Activated CD4-positive, alpha-beta T cell treated with anti-CD3 and anti-CD28 coated beads, Interleukin-2, amount 10 ng/mL, durations not matched to agents 24 days and 14 days (primary cell): ENCODE data around the gene OLFML2B. TPM values are rescaled to one million over a fixed set of nuclear protein-coding genes. Genes with fewer than 3 reads are reported as not detected.
"Not testable (repeated sequence)": the region's sequence is repeated elsewhere in the genome, so short reads cannot be mapped to it uniquely, and the experiment has no call there.

Source experiments
- DNase-seq: peaks from one replicate; pipeline ENCODE4 v3.0.0; 2022
- H3K27ac Mint-ChIP-seq: one replicate; pipeline ENCODE4 v1.8.0; 2022; ENCODE audit warnings: mild to moderate bottlenecking, mixed read lengths
- H3K27me3 Mint-ChIP-seq: one replicate; pipeline ENCODE4 v1.8.0; 2022; ENCODE audit warnings: mixed read lengths
- H3K36me3 Mint-ChIP-seq: one replicate; pipeline ENCODE4 v1.8.0; 2022; ENCODE audit warnings: low read depth, mild to moderate bottlenecking, mixed read lengths
- H3K4me1 Mint-ChIP-seq: one replicate; pipeline ENCODE4 v1.8.0; 2021; ENCODE audit warnings: mixed read lengths
- H3K4me3 Mint-ChIP-seq: one replicate; pipeline ENCODE4 v1.8.0; 2022; ENCODE audit warnings: mild to moderate bottlenecking, moderate library complexity, mixed read lengths
- H3K9me3 Mint-ChIP-seq: one replicate; pipeline ENCODE4 v1.8.0; 2021; ENCODE audit warnings: mixed read lengths
- intact Hi-C: fragments of 100-400 bp; cut with micrococcal nuclease; formaldehyde crosslinking; loops from one replicate; pipeline ENCODE4 v1.15.1; 2023
- total RNA-seq: library from RNA; stranded (reverse); gene quantifications from 2 replicates; pipeline ENCODE4 v1.2.3, GENCODE V29; 2022

Gene OLFML2B
- total RNA-seq = not detected in 2 replicates

- Mint-ChIP-seq H3K4me1 (peaks cover 11% of the 10 kb centered on the region), H3K36me3 (no peaks in the 10 kb centered on the region), H3K9me3 (no peaks in the 10 kb centered on the region), H3K4me3 (peak within 1 kb of the TSS; percentile 90), H3K27me3 (peaks cover 52% of the 10 kb centered on the region), H3K27ac (peak within 1 kb of the TSS; percentile 36)
- DNase-seq = peak; percentile 89
- intact Hi-C loops = loop anchor here (2.0 kb wide), 1 partner anchor 231 kb away; no protein-coding TSS in a partner anchor
These were observed at the start of gene OLFML2B for GRCh38 chr1:162023547-162024501. Gene OLFML2B, minus strand, starts transcription at chr1:162023869. Its CDS starts 439 bp downstream, at chr1:162023430.

- no peak for DNase-seq
- H3K4me1 Mint-ChIP-seq = peaks cover 10% of the 10 kb centered on the region
- no peaks in the 10 kb centered on the region for H3K9me3 Mint-ChIP-seq
- H3K4me3 Mint-ChIP-seq = no peak overlapping the region
- H3K27ac Mint-ChIP-seq = no peak overlapping the region
- intact Hi-C loops = no loop called here
- no peaks in the 10 kb centered on the region for H3K36me3 Mint-ChIP-seq
- peaks cover 67% of the 10 kb centered on the region for H3K27me3 Mint-ChIP-seq
These were observed 49.1 kb upstream of the OLFML2B start for GRCh38 chr1:162072740-162073139.

- Mint-ChIP-seq H3K9me3 (no peaks in the 10 kb centered on the region), H3K27me3 (peaks cover 59% of the 10 kb centered on the region), H3K4me1 (peaks cover 10% of the 10 kb centered on the region), H3K27ac (no peak overlapping the region), H3K4me3 (peak overlapping the region; percentile 8), H3K36me3 (no peaks in the 10 kb centered on the region)
- DNase-seq = no peak
- intact Hi-C loops = no loop called here
These were observed 47.2 kb upstream of the OLFML2B start for GRCh38 chr1:162070825-162071224.

- Mint-ChIP-seq H3K27ac (no peak overlapping the region), H3K9me3 (no peaks in the 10 kb centered on the region), H3K4me3 (peak overlapping the region; percentile 81), H3K4me1 (peaks cover 12% of the 10 kb centered on the region), H3K36me3 (no peaks in the 10 kb centered on the region), H3K27me3 (peaks cover 59% of the 10 kb centered on the region)
- intact Hi-C loops = no loop called here
- no peak for DNase-seq
These were observed 46.6 kb upstream of the OLFML2B start for GRCh38 chr1:162070094-162070748.

- intact Hi-C loops = no loop called here
- no peaks in the 10 kb centered on the region for H3K9me3 Mint-ChIP-seq
These were observed 45.8 kb upstream of the OLFML2B start, which contains the start of gene NOS1AP for GRCh38 chr1:162069334-162070093. Gene NOS1AP, plus strand, starts transcription at chr1:162069691. Its CDS starts 487 bp downstream, at chr1:162070178.

GRCh38 chr1:162068301-162068700, 44.6 kb upstream of the OLFML2B start:
- Mint-ChIP-seq H3K27me3 (peaks cover 63% of the 10 kb centered on the region), H3K4me1 (peaks cover 14% of the 10 kb centered on the region), H3K27ac (no peak overlapping the region), H3K9me3 (no peaks in the 10 kb centered on the region), H3K36me3 (no peaks in the 10 kb centered on the region), H3K4me3 (no peak overlapping the region)
- no peak for DNase-seq
- intact Hi-C loops = no loop called here

More at GRCh38 chr1:162069334-162070093, 45.8 kb upstream of the OLFML2B start, which contains the start of gene NOS1AP:
- H3K4me3 Mint-ChIP-seq = peak within 1 kb of the TSS; percentile 81
- H3K36me3 Mint-ChIP-seq = no peaks in the 10 kb centered on the region
- H3K4me1 Mint-ChIP-seq = peaks cover 14% of the 10 kb centered on the region
- peaks cover 63% of the 10 kb centered on the region for H3K27me3 Mint-ChIP-seq
- no peak within 1 kb of the TSS for H3K27ac Mint-ChIP-seq
- DNase-seq = peak; percentile 94

- Mint-ChIP-seq H3K36me3 (no peaks in the 10 kb centered on the region), H3K27me3 (peaks cover 65% of the 10 kb centered on the region), H3K4me1 (peaks cover 14% of the 10 kb centered on the region), H3K27ac (no peak overlapping the region), H3K9me3 (no peaks in the 10 kb centered on the region), H3K4me3 (no peak overlapping the region)
- DNase-seq = no peak
- intact Hi-C loops = no loop called here
These were observed 43.8 kb upstream of the OLFML2B start for GRCh38 chr1:162067466-162067865.

- H3K36me3 Mint-ChIP-seq, intact Hi-C loops, DNase-seq, H3K9me3 Mint-ChIP-seq, H3K4me3 Mint-ChIP-seq, H3K27ac Mint-ChIP-seq: not testable (repeated sequence)
- Mint-ChIP-seq H3K4me1 (peaks cover 14% of the 10 kb centered on the region), H3K27me3 (peaks cover 64% of the 10 kb centered on the region)
These were observed 43.2 kb upstream of the OLFML2B start for GRCh38 chr1:162066836-162067235.

GRCh38 chr1:162065016-162065415, 41.3 kb upstream of the OLFML2B start:
- Mint-ChIP-seq H3K36me3 (no peaks in the 10 kb centered on the region), H3K4me3 (no peak overlapping the region), H3K27me3 (peaks cover 51% of the 10 kb centered on the region), H3K27ac (no peak overlapping the region), H3K9me3 (no peaks in the 10 kb centered on the region), H3K4me1 (peaks cover 10% of the 10 kb centered on the region)
- DNase-seq = no peak
- intact Hi-C loops = no loop called here

GRCh38 chr1:162062542-162063015, 38.9 kb upstream of the OLFML2B start:
- intact Hi-C loops = no loop called here
- no peak for DNase-seq
- no peak overlapping the region for H3K27ac Mint-ChIP-seq
- no peaks in the 10 kb centered on the region for H3K9me3 Mint-ChIP-seq
- H3K4me1 Mint-ChIP-seq = peaks cover 4% of the 10 kb centered on the region
- no peak overlapping the region for H3K4me3 Mint-ChIP-seq
- H3K27me3 Mint-ChIP-seq = peaks cover 36% of the 10 kb centered on the region
- no peaks in the 10 kb centered on the region for H3K36me3 Mint-ChIP-seq

GRCh38 chr1:162060314-162060713, 36.6 kb upstream of the OLFML2B start:
- H3K27ac Mint-ChIP-seq = no peak overlapping the region
- intact Hi-C loops = no loop called here
- no peak overlapping the region for H3K4me3 Mint-ChIP-seq
- no peaks in the 10 kb centered on the region for H3K36me3 Mint-ChIP-seq
- DNase-seq = no peak
- H3K27me3 Mint-ChIP-seq = peaks cover 36% of the 10 kb centered on the region
- peaks cover 3% of the 10 kb centered on the region for H3K4me1 Mint-ChIP-seq
- H3K9me3 Mint-ChIP-seq = no peaks in the 10 kb centered on the region

- Mint-ChIP-seq H3K4me1 (no peaks in the 10 kb centered on the region), H3K9me3 (no peaks in the 10 kb centered on the region), H3K36me3 (no peaks in the 10 kb centered on the region), H3K4me3 (no peak overlapping the region), H3K27me3 (peaks cover 30% of the 10 kb centered on the region), H3K27ac (no peak overlapping the region)
- DNase-seq = no peak
- intact Hi-C loops = no loop called here
These were observed 36.1 kb upstream of the OLFML2B start for GRCh38 chr1:162059721-162060120.

- Mint-ChIP-seq H3K36me3 (no peaks in the 10 kb centered on the region), H3K4me1 (no peaks in the 10 kb centered on the region), H3K27me3 (peaks cover 15% of the 10 kb centered on the region), H3K27ac (no peak overlapping the region), H3K4me3 (no peak overlapping the region), H3K9me3 (no peaks in the 10 kb centered on the region)
- DNase-seq = no peak
- intact Hi-C loops = loop anchor here (1.0 kb wide), 1 partner anchor 336 kb away; no protein-coding TSS in a partner anchor
These were observed 32.9 kb upstream of the OLFML2B start for GRCh38 chr1:162056579-162056978.
